GM12892 (cell line): ENCODE measurements around the gene FOXD2.

ENCODE experiments used
- POLR2A ChIP-seq: IDR thresholded peaks from 2 replicates; pipeline ENCODE4 v1.6.1; 2011; ENCODE audit warnings: low read depth, low read length, control low read depth
- POLR2AphosphoS5 ChIP-seq: IDR thresholded peaks from 2 replicates; pipeline ENCODE4 v1.6.1; 2011; ENCODE audit warnings: low read depth, low read length, control low read depth

DNA sequence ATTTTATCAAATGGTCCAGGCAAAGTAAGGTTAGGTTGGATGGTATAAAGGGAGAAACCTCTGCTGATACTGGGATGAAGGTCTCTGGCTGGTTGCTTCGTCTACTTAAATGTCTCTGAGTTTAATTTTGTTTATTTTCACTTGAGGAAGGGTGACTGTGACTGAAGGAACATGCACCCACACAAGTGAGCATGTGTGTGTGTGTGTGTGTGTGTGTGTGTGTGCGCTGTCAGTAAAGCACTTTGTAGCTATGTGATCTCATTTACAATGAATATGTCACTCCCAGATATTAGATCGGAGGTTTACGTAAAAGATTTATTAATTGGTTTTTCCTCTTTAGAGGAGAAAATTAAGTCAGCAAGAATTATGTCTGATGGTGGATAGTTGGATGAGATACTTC is 4.4 kb downstream of the FOXD2 start:
- TF ChIP-seq POLR2AphosphoS5: no peak
- TF ChIP-seq POLR2A: no peak
